Activated B cell treated with CpG ODN at 0.5 μM for 24 hours (primary cell): ENCODE measurements around the gene SMIM24. TPM values are rescaled to one million over a fixed set of nuclear protein-coding genes. Genes with fewer than 3 reads are reported as not detected.

Experiments used
- ATAC-seq: fragments of 200-7000 bp; cut with Tn5 transposase; one replicate; pipeline ENCODE4 v1.10.0; 2021; ENCODE audit warnings: low read depth, mild to moderate bottlenecking, moderate library complexity
- CTCF ChIA-PET: fragments of 350-600 bp; sonication (Branson Sonifier 250); formaldehyde crosslinking; loops from one replicate; lab custom pipeline; 2021; ENCODE audit warnings: antibody characterized with exemption; lab: Charles Lee
- POLR2A ChIA-PET: fragments of 350-600 bp; sonication (Branson Sonifier 250); formaldehyde crosslinking; loops from one replicate; lab custom pipeline; 2021; ENCODE audit warnings: antibody characterized with exemption; lab: Charles Lee
- DNase-seq: peaks from one replicate; pipeline ENCODE4 v3.0.0; 2022
- H3K27ac Mint-ChIP-seq: one replicate; pipeline ENCODE4 v1.8.0; 2020; ENCODE audit warnings: mixed read lengths
- H3K27me3 Mint-ChIP-seq: one replicate; pipeline ENCODE4 v1.8.0; 2021; ENCODE audit warnings: mixed read lengths
- H3K36me3 Mint-ChIP-seq: one replicate; pipeline ENCODE4 v1.8.0; 2021; ENCODE audit warnings: low read depth, mixed read lengths
- H3K4me1 Mint-ChIP-seq: one replicate; pipeline ENCODE4 v1.8.0; 2021; ENCODE audit warnings: mixed read lengths
- H3K4me3 Mint-ChIP-seq: one replicate; pipeline ENCODE4 v1.8.0; 2020; ENCODE audit warnings: mild to moderate bottlenecking, mixed read lengths
- H3K9me3 Mint-ChIP-seq: one replicate; pipeline ENCODE4 v1.8.0; 2020; ENCODE audit warnings: mixed read lengths
- intact Hi-C: fragments of 100-400 bp; cut with micrococcal nuclease; formaldehyde crosslinking; loops from one replicate; pipeline ENCODE4 v1.15.1; 2024
- total RNA-seq: library from RNA; stranded (reverse); gene quantifications from 2 replicates; pipeline ENCODE4 v1.2.3, GENCODE V29; 2022
- TF ChIP-seq, protein P1 (sequence below): fragments of 200-600 bp; IDR thresholded peaks from one replicate; pipeline ENCODE4 v1.8.0; 2022; ENCODE audit warnings: antibody characterized with exemption, mild to moderate bottlenecking

Gene SMIM24
- total RNA-seq, 1 donor from 2014 or later = not detected

DNA sequence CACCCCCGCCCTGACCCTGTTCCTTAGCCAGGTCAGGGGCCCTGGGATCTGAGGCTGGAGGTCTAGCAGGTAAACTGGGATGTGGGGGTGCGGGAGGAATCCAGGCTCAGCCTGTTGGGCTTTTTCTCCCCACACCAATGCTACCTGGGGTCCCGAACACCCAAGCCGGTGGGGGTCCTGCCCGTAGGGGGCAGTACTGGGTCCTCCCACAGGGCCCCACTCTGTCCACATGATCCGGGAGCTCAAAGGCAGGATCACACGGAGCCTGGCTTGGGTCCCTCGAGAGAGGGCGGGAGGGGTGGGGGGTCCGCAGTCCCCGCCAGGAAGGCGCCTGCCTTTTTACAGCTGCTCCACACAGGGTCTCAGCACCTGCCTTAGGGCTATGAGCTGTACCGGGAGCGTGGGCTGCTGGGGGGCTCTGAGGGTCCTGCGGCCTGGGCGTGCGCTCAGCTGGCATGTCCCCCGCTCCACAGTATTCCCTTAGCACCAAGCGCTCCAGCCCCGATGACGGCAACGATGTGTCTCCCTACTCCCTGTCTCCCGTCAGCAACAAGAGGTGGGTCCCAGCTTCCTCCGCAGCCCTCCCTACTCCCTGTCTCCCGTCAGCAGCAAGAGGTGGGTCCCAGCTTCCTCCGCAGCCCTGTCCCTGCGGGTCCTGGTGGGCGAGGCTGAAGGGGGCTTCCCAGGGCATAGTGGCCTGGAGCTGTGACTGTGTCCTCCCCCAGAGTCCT is 46.3 kb upstream of the SMIM24 start:
- Mint-ChIP-seq H3K27ac (no peak overlapping the region), H3K4me3 (no peak overlapping the region), H3K9me3 (no peaks in the 10 kb centered on the region)

DNA sequence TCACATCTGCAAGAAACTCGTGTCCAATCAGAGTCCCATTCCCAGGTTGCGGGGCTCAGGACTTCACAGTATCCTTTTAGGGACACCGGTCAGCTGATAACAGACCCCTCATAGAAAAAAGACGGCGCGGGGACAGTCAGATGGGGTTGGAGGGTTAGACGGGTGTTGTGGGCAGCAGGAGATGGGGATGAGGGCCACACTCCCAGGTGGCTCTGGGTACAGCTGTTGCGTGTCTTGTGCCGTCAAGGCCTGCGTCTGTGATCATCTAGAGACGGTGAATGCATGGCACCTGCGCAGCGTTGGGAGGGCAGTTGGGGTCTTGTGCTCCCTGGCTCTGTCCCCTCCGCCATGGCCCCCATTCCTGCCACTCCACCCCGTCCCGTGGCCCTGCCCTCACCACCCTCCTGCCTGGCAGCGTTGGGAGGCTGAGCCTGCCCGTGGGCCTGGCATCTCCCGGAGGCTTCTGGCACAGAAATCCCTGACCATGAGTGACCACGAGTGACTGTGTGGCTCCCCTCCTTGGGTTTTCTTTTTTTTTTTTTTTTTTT is 44.7 kb upstream of the SMIM24 start:
- Mint-ChIP-seq H3K9me3 (no peaks in the 10 kb centered on the region), H3K4me3 (no peak overlapping the region), H3K27ac (no peak overlapping the region), H3K27me3 (no peaks in the 10 kb centered on the region), H3K4me1 (peaks cover 6% of the 10 kb centered on the region), H3K36me3 (peaks cover 33% of the 10 kb centered on the region)
- ATAC-seq = no peak
- intact Hi-C loops = no loop called here
- DNase-seq = no peak
- TF ChIP-seq, protein P1, sequence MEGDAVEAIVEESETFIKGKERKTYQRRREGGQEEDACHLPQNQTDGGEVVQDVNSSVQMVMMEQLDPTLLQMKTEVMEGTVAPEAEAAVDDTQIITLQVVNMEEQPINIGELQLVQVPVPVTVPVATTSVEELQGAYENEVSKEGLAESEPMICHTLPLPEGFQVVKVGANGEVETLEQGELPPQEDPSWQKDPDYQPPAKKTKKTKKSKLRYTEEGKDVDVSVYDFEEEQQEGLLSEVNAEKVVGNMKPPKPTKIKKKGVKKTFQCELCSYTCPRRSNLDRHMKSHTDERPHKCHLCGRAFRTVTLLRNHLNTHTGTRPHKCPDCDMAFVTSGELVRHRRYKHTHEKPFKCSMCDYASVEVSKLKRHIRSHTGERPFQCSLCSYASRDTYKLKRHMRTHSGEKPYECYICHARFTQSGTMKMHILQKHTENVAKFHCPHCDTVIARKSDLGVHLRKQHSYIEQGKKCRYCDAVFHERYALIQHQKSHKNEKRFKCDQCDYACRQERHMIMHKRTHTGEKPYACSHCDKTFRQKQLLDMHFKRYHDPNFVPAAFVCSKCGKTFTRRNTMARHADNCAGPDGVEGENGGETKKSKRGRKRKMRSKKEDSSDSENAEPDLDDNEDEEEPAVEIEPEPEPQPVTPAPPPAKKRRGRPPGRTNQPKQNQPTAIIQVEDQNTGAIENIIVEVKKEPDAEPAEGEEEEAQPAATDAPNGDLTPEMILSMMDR = no peak
- CTCF ChIA-PET = no interaction called here
- POLR2A ChIA-PET = interaction anchor here (0.6 kb wide), 1 partner anchor 731 kb away, joined by 3 read pairs; no protein-coding TSS in a partner anchor

More for the DNA sequence above, 46.3 kb upstream of the SMIM24 start:
- no peak for ATAC-seq
- Mint-ChIP-seq H3K27me3 (no peaks in the 10 kb centered on the region), H3K36me3 (peaks cover 26% of the 10 kb centered on the region), H3K4me1 (no peaks in the 10 kb centered on the region)
- POLR2A ChIA-PET = no interaction called here
- CTCF ChIA-PET = no interaction called here
- TF ChIP-seq, protein P1 = no peak
- intact Hi-C loops = no loop called here
- DNase-seq = no peak

DNA sequence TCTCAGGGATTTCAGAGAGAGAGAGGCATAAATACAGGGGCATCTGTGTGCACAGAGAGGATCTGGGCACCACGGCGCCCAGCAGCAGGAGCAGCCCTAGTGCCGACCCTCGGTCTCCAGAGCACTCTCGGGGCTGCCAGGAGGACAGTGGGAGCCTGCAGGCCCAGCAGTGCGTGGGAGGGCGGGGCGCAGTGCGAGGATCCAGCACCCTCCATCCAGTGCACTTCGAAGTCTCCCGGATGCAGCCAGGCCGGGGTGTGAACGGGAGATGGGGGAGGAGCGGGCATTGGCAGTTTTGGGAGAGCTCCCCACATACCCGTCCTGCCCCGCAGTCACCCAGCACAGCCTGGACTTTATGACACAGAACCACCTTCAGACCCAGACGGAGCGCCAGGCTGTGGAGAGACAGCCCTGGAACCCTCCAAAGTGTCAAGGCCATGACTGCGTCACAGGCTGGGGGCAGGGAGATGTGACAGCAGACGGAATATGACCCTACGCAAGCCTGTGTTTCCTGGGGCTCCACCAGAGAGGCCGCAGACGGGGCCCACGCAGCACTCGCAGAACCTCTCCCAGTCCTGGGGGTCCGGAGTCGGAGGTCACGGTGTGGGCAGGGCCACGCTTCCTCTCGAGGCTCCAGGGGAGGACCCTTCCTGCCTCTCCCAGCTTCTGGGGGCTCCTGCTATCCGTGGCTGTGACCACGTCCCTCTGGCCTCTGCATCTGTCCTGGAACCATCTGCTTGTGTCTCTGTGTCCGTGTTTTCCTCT is 43.9 kb upstream of the SMIM24 start:
- H3K27ac Mint-ChIP-seq = no peak overlapping the region
- CTCF ChIA-PET = no interaction called here
- TF ChIP-seq, protein P1 = no peak
- POLR2A ChIA-PET = no interaction called here
- H3K4me1 Mint-ChIP-seq = peaks cover 13% of the 10 kb centered on the region
- H3K4me3 Mint-ChIP-seq = no peak overlapping the region
- peaks cover 33% of the 10 kb centered on the region for H3K36me3 Mint-ChIP-seq
- no peaks in the 10 kb centered on the region for H3K9me3 Mint-ChIP-seq
- DNase-seq = no peak
- H3K27me3 Mint-ChIP-seq = no peaks in the 10 kb centered on the region
- no peak for ATAC-seq
- intact Hi-C loops = no loop called here

DNA sequence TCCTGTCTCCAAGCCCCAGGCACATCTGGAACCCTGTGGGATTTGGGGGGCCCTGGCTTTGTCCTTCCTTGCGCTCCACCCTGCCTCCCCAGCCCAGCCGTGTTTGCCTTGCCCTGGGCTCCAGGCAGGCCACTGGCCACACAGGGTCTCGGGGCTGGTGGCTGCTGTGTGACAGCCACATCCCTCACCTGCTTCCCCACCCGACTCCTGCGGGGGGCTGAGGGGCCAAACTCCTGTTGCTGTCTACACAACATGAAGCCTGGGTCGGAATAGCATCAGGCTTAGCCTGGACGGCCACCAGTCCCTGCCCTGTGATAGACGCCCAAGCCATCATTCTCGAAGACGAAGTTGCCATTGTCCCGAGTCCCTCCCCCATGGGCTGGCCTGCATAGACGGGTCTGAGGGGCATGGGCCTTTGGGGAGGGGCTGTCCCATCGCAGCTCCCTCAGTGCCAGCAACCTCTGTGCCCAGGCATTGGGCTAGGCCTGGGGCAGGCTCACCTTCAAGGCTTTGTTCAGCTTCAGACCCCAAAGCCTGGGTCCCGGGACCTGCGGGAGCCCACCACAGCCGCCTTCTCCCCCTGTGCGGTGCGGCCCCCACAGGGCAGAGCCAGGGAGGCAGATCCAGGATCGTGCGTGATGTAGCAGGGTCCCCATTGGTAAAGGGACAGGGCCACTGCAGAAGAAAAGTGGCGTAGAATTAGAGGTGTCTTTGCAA is 43.2 kb upstream of the SMIM24 start:
- intact Hi-C loops = no loop called here
- POLR2A ChIA-PET = no interaction called here

More for the DNA sequence above, 43.2 kb upstream of the SMIM24 start:
- TF ChIP-seq, protein P1 = no peak
- CTCF ChIA-PET = no interaction called here
- Mint-ChIP-seq H3K4me1 (peaks cover 15% of the 10 kb centered on the region), H3K27me3 (no peaks in the 10 kb centered on the region), H3K36me3 (peaks cover 33% of the 10 kb centered on the region), H3K27ac (no peak overlapping the region), H3K4me3 (no peak overlapping the region), H3K9me3 (no peaks in the 10 kb centered on the region)
- DNase-seq (no peak), ATAC-seq (no peak)
